ENCODE measurements around the gene AKR7A2. TPM values are rescaled to one million over a fixed set of nuclear protein-coding genes. Genes with fewer than 3 reads are reported as not detected.

Gene AKR7A2
- total RNA-seq, 1 donor from 2014 or later, result 30.3 TPM

DNA sequence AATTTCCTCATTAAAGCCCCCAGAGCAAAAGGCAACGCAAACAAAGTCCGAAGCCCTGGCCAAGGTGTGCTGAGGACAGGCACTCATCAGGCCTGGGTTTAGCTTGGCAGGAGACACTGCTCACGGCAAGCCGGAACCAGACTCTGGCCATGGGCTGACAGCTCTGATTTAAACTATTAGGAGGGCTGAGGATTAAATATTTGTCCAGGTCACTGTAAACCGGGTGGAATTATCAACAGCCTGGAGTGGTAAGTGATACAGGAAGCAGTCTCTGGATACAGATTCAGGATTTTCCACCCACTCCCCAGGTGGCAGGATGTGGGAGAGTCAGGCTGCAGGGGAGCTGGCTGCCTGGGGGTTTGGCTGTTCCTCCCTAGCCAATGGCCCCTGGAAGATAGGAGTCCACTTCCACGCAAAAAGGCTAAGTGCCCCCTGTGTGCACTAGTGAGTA, 42.6 kb upstream of the AKR7A2 start:
- no peaks in the 10 kb centered on the region for H3K27me3 Mint-ChIP-seq (ENCODE audit: low read depth, unreplicated experiment)
- Histone ChIP-seq H3K9me3 (ENCODE audit: insufficient read depth, low read depth, low read length) (no peaks in the 10 kb centered on the region), H3K27ac (ENCODE audit: low read depth, low read length) (no peak overlapping the region), H2AFZ (ENCODE audit: low read depth, low read length) (no peak overlapping the region), H3K36me3 (ENCODE audit: insufficient read depth, low read length) (peaks cover 37% of the 10 kb centered on the region), H3K9ac (ENCODE audit: low read length) (no peak overlapping the region), H3K79me2 (ENCODE audit: insufficient read depth, low read length) (peaks cover 37% of the 10 kb centered on the region), H3K27me3 (ENCODE audit: insufficient read depth, low read length) (no peaks in the 10 kb centered on the region), H3K4me1 (ENCODE audit: insufficient read depth, low read length) (no peaks in the 10 kb centered on the region), H3K4me3 (ENCODE audit: insufficient read depth, low read depth, low read length) (no peak overlapping the region), H4K20me1 (ENCODE audit: insufficient read depth, low read length) (peaks cover 78% of the 10 kb centered on the region), H3K4me2 (ENCODE audit: low read length) (no peak overlapping the region)
- no peak for TF ChIP-seq EZH2 (IDR thresholded peaks at IDR 0.05; ENCODE audit: insufficient read depth, low read length)
- TF ChIP-seq, protein P1, sequence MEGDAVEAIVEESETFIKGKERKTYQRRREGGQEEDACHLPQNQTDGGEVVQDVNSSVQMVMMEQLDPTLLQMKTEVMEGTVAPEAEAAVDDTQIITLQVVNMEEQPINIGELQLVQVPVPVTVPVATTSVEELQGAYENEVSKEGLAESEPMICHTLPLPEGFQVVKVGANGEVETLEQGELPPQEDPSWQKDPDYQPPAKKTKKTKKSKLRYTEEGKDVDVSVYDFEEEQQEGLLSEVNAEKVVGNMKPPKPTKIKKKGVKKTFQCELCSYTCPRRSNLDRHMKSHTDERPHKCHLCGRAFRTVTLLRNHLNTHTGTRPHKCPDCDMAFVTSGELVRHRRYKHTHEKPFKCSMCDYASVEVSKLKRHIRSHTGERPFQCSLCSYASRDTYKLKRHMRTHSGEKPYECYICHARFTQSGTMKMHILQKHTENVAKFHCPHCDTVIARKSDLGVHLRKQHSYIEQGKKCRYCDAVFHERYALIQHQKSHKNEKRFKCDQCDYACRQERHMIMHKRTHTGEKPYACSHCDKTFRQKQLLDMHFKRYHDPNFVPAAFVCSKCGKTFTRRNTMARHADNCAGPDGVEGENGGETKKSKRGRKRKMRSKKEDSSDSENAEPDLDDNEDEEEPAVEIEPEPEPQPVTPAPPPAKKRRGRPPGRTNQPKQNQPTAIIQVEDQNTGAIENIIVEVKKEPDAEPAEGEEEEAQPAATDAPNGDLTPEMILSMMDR (IDR thresholded peaks at IDR 0.05; ENCODE audit: insufficient read depth, low read depth, low read length), result no peak
- H3K4me1 Mint-ChIP-seq (ENCODE audit: low read depth, unreplicated experiment), result peaks cover 5% of the 10 kb centered on the region
- H3K9me3 Mint-ChIP-seq (ENCODE audit: unreplicated experiment), result no peaks in the 10 kb centered on the region
- H3K36me3 Mint-ChIP-seq (ENCODE audit: low read depth, unreplicated experiment), result peaks cover 19% of the 10 kb centered on the region
- FAIRE-seq (no peak), DNase-seq (ENCODE audit: low read depth) (no peak)
- H3K4me3 Mint-ChIP-seq (ENCODE audit: unreplicated experiment), result no peak overlapping the region
- H3K27ac Mint-ChIP-seq (ENCODE audit: unreplicated experiment), result no peak overlapping the region

DNA sequence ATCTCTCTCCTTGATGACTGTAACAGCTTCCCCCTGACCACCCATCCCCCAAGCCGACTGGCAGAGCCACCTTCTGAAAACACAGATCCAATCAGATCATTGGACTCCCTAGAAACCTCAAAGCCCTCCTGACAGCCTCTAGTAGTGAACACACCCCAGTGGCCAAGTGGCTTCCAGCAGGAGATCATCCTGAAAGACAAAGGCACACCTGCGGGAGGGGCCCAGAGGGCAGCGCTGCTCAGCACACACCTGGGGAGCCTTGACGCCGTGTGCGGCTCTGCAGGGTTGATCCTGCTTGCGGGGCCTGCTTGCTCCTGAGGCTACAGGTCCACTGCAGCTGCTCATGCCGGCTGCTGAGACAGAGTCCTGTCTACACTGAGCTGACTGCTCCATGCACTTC, 41.7 kb upstream of the AKR7A2 start:
- Histone ChIP-seq H2AFZ (ENCODE audit: low read depth, low read length) (no peak overlapping the region), H3K36me3 (ENCODE audit: insufficient read depth, low read length) (peaks cover 40% of the 10 kb centered on the region), H3K79me2 (ENCODE audit: insufficient read depth, low read length) (peaks cover 33% of the 10 kb centered on the region), H3K4me1 (ENCODE audit: insufficient read depth, low read length) (no peaks in the 10 kb centered on the region), H3K9me3 (ENCODE audit: insufficient read depth, low read depth, low read length) (no peaks in the 10 kb centered on the region), H3K27ac (ENCODE audit: low read depth, low read length) (no peak overlapping the region), H3K9ac (ENCODE audit: low read length) (no peak overlapping the region), H3K4me2 (ENCODE audit: low read length) (no peak overlapping the region), H3K27me3 (ENCODE audit: insufficient read depth, low read length) (no peaks in the 10 kb centered on the region), H4K20me1 (ENCODE audit: insufficient read depth, low read length) (peaks cover 78% of the 10 kb centered on the region), H3K4me3 (ENCODE audit: insufficient read depth, low read depth, low read length) (no peak overlapping the region)
- no peak for FAIRE-seq
- Mint-ChIP-seq H3K36me3 (ENCODE audit: low read depth, unreplicated experiment) (peaks cover 19% of the 10 kb centered on the region), H3K27ac (ENCODE audit: unreplicated experiment) (peak overlapping the region; percentile 69), H3K4me1 (ENCODE audit: low read depth, unreplicated experiment) (peaks cover 5% of the 10 kb centered on the region), H3K4me3 (ENCODE audit: unreplicated experiment) (no peak overlapping the region), H3K9me3 (ENCODE audit: unreplicated experiment) (no peaks in the 10 kb centered on the region), H3K27me3 (ENCODE audit: low read depth, unreplicated experiment) (no peaks in the 10 kb centered on the region)
- no peak for DNase-seq (ENCODE audit: low read depth)
- TF ChIP-seq, protein P1 (IDR thresholded peaks at IDR 0.05; ENCODE audit: insufficient read depth, low read depth, low read length), result no peak
- TF ChIP-seq EZH2 (IDR thresholded peaks at IDR 0.05; ENCODE audit: insufficient read depth, low read length), result no peak

DNA sequence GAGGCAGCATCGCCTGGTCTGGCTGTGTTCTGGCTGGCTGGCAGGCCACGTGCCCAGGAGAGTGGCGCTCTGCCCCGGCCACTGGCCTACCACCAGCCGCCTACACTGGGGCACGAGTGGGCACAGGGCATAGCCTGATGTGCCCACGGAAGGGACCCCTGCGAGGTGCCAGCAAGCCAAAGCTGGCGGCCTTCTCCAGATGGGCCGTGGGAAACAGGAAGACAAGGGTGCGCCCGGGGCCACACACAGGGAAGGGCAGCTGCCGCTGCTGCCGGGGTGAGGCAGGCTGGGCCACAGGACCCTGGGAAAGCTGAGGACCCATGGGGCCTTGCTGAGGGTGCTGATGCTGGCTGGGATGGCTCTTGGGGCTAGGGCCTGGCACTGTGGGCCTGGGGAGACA, 40.9 kb upstream of the AKR7A2 start:
- Histone ChIP-seq H3K4me1 (ENCODE audit: insufficient read depth, low read length) (no peaks in the 10 kb centered on the region), H4K20me1 (ENCODE audit: insufficient read depth, low read length) (peaks cover 77% of the 10 kb centered on the region), H3K4me2 (ENCODE audit: low read length) (no peak overlapping the region), H3K4me3 (ENCODE audit: insufficient read depth, low read depth, low read length) (no peak overlapping the region), H3K27me3 (ENCODE audit: insufficient read depth, low read length) (no peaks in the 10 kb centered on the region), H3K36me3 (ENCODE audit: insufficient read depth, low read length) (peaks cover 43% of the 10 kb centered on the region), H3K9me3 (ENCODE audit: insufficient read depth, low read depth, low read length) (no peaks in the 10 kb centered on the region), H3K79me2 (ENCODE audit: insufficient read depth, low read length) (peaks cover 26% of the 10 kb centered on the region), H3K27ac (ENCODE audit: low read depth, low read length) (no peak overlapping the region), H3K9ac (ENCODE audit: low read length) (no peak overlapping the region), H2AFZ (ENCODE audit: low read depth, low read length) (no peak overlapping the region)
- no peak for DNase-seq (ENCODE audit: low read depth)
- H3K27me3 Mint-ChIP-seq (ENCODE audit: low read depth, unreplicated experiment), result no peaks in the 10 kb centered on the region
- H3K36me3 Mint-ChIP-seq (ENCODE audit: low read depth, unreplicated experiment), result peaks cover 19% of the 10 kb centered on the region
- TF ChIP-seq, protein P1 (IDR thresholded peaks at IDR 0.05; ENCODE audit: insufficient read depth, low read depth, low read length), result no peak
- no peak for TF ChIP-seq EZH2 (IDR thresholded peaks at IDR 0.05; ENCODE audit: insufficient read depth, low read length)
- no peak overlapping the region for H3K27ac Mint-ChIP-seq (ENCODE audit: unreplicated experiment)
- no peak overlapping the region for H3K4me3 Mint-ChIP-seq (ENCODE audit: unreplicated experiment)
- FAIRE-seq, result no peak
- H3K4me1 Mint-ChIP-seq (ENCODE audit: low read depth, unreplicated experiment), result peaks cover 5% of the 10 kb centered on the region
- no peaks in the 10 kb centered on the region for H3K9me3 Mint-ChIP-seq (ENCODE audit: unreplicated experiment)
